AG04450 (cell line): Measurements from ENCODE around the gene CHADL. TPM values are rescaled to one million over a fixed set of nuclear protein-coding genes. Genes with fewer than 3 reads are reported as not detected.
"Not testable (repeated sequence)": the region's sequence is repeated elsewhere in the genome, so short reads cannot be mapped to it uniquely, and the experiment has no call there.

ENCODE experiments used
- CTCF ChIA-PET: fragments of 300-600, 350-600 bp; formaldehyde crosslinking; extraction: SDS; loops from one replicate; lab custom pipeline; 2022; ENCODE audit warnings: antibody characterized with exemption, inconsistent platforms; lab: Charles Lee
- POLR2A ChIA-PET: fragments of 350-600 bp; formaldehyde crosslinking; extraction: SDS; loops from one replicate; lab custom pipeline; 2021; ENCODE audit warnings: antibody characterized with exemption, inconsistent platforms; lab: Yijun Ruan, JAX
- DNase-seq: peaks from one replicate; pipeline ENCODE4 v3.0.0-alpha.2; 2011; ENCODE audit warnings: low read depth, low spot score
- H3K27ac ChIP-seq: one replicate; pipeline ENCODE4 v1.5.1; 2012; ENCODE audit warnings: low read depth, low read length, control low read depth
- H3K27me3 ChIP-seq: one replicate; pipeline ENCODE4 v1.6.0; 2012; ENCODE audit warnings: low read length; ENCODE audit not compliant: control insufficient read depth, insufficient read depth
- H3K4me3 ChIP-seq: 2 replicates; pipeline ENCODE4 v1.5.1; 2011; ENCODE audit warnings: mild to moderate bottlenecking, low read depth, low read length, control low read depth
- H3K9me3 ChIP-seq: 2 replicates; pipeline ENCODE4 v1.5.1; 2012; ENCODE audit warnings: low read length; ENCODE audit not compliant: control insufficient read depth, insufficient read depth
- polyA plus RNA-seq: library from polyadenylated mRNA; depleted of rRNA; stranded (reverse); fragments of >200 nt; gene quantifications from 2 replicates; pipeline ENCODE4 v1.2.3, GENCODE V29; 2011
- TF ChIP-seq, protein P1 (sequence below): IDR thresholded peaks from 2 replicates; pipeline ENCODE4 v1.5.1; 2011; ENCODE audit warnings: low read depth, low read length, control low read depth, inconsistent platforms

Gene CHADL
- polyA plus RNA-seq, 1 experiment: 0.24 TPM

DNA sequence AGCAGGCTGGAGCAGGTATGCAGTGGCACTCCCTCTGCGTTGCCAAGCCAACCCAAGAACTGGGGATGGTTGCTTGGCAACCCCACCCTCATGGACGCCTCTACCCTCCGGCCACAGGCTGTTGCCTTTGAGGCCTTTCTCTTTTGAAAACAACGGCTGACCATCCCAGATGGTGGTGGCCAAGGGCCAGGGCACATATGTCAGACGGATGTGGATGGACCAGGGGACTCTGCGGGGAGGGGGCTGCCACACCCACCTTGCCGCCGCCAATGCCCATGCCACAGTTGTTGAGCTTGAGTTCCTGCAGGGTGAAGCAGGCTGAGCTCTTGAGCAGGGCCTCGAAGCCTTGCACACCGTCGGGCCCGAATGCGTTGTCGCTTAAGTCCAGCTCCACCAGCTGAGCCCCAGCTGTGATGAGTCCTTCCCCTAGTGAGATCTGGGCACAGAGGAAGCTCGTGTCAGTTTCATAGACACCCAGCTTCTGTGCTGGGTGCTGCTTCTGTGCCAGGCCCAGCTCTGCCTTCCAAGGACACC is 23.7 kb upstream of the CHADL start:
- TF ChIP-seq, protein P1, sequence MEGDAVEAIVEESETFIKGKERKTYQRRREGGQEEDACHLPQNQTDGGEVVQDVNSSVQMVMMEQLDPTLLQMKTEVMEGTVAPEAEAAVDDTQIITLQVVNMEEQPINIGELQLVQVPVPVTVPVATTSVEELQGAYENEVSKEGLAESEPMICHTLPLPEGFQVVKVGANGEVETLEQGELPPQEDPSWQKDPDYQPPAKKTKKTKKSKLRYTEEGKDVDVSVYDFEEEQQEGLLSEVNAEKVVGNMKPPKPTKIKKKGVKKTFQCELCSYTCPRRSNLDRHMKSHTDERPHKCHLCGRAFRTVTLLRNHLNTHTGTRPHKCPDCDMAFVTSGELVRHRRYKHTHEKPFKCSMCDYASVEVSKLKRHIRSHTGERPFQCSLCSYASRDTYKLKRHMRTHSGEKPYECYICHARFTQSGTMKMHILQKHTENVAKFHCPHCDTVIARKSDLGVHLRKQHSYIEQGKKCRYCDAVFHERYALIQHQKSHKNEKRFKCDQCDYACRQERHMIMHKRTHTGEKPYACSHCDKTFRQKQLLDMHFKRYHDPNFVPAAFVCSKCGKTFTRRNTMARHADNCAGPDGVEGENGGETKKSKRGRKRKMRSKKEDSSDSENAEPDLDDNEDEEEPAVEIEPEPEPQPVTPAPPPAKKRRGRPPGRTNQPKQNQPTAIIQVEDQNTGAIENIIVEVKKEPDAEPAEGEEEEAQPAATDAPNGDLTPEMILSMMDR: no peak
- no peaks in the 10 kb centered on the region; the same call in 1 of the 2 replicates for H3K9me3 ChIP-seq
- ChIA-PET CTCF (interaction anchor here (0.5 kb wide), 1 partner anchor 56 kb away, joined by 3 read pairs; no protein-coding TSS in a partner anchor), POLR2A (no interaction called here)
- no peak overlapping the region for H3K4me3 ChIP-seq
- H3K27ac ChIP-seq: no peak overlapping the region
- no peaks in the 10 kb centered on the region for H3K27me3 ChIP-seq
- no peak for DNase-seq

DNA sequence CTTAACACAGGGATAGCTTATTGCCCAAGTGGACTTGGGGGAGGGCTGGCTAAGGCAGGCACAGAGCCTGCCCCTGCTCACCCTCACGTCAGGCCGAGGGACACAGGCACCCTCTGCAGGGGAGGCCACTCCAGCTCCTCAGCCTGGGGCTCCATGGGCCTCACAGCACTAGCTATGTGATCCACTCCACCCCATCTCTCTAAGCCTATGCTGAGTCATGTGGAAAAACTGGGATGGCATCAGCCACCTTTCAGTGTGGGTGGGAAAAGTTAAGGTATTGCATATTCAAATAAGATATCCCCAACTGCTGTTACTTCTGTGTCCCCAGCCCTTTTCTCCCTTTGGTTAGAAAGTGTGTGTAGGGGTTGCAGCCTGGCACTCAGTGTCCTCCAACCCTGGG is 23.0 kb upstream of the CHADL start:
- no peak overlapping the region for H3K27ac ChIP-seq
- no peaks in the 10 kb centered on the region; the same call in 1 of the 2 replicates for H3K9me3 ChIP-seq
- ChIA-PET CTCF (interaction anchor here (1.2 kb wide), 1 partner anchor 342 kb away, joined by 3 read pairs; no protein-coding TSS in a partner anchor), POLR2A (no interaction called here)
- no peak overlapping the region for H3K4me3 ChIP-seq
- DNase-seq: no peak
- TF ChIP-seq, protein P1: no peak
- no peaks in the 10 kb centered on the region for H3K27me3 ChIP-seq

DNA sequence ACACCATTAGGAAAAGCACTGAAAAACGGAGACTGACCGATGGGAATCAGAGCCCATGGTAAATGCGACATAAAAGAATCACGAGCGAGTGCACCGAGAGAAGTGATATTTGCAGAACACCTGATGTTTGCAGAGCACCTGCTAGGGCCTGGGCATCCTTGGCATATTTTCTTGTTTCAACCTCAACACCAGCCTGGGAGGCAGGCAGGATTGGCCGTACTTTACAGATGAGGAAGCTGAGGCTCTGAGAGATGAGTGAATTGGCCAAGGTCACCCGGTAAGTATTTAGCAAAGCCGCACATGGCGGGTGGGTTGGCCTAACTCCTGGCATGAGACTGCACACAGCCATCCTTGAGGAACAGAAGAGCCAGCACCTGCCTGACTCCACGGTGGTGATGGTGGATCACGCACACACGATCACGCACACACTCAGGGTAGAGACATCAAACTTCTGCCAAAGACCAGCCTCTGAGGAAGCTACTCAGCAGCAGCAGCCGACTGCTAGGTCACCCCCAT is 21.6 kb upstream of the CHADL start:
- H3K9me3 ChIP-seq: no peaks in the 10 kb centered on the region; the same call in 1 of the 2 replicates
- no peak overlapping the region for H3K4me3 ChIP-seq
- H3K27ac ChIP-seq: no peak overlapping the region
- no peak for DNase-seq
- TF ChIP-seq, protein P1: no peak
- ChIA-PET CTCF (interaction anchor here (1.1 to 1.2 kb wide), 2 partner anchors 340 kb away, joined by 3 read pairs; no protein-coding TSS in a partner anchor), POLR2A (interaction anchor here (0.7 kb wide), 1 partner anchor 334 kb away, joined by 3 read pairs; no protein-coding TSS in a partner anchor)
- no peaks in the 10 kb centered on the region for H3K27me3 ChIP-seq

DNA sequence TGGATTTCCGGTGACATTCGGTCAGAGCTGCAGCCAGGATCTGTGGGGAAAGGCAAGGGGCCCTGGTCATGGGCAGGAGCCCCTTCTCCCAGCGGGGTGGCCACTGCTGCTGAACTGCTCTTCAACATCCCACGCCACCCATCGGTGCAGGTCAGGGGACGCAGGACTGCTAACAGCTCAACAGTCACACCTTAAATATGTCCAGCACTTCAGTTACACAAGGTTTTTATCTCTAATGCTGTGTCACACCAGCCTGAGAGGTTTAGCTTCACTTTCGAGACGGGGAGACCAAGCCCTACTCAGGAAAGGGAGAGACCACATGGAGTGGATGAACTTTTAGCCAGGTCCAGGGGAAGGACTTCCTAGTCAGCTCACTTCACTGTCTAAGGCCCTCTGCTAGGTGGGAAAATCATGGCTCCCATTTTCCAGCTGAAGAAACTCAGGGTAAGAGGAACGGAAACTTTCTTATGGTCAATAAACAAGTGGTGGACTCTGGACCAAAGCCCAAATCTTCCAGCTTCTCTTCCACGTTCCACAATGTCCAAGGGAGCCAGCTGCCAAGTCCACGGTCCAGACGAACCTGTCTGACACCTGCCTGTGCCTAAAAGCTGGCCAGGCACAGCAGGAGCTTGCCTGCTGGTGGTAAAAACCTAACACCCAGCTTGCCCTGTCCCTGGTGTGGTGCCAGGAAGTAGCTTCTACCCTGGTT is 21.0 kb upstream of the CHADL start:
- POLR2A ChIA-PET: interaction anchor here (0.7 kb wide), 1 partner anchor 333 kb away, joined by 3 read pairs; no protein-coding TSS in a partner anchor
- H3K9me3 ChIP-seq: no peaks in the 10 kb centered on the region; the same call in 1 of the 2 replicates
- H3K27ac ChIP-seq: no peak overlapping the region
- no peak for DNase-seq
- no peaks in the 10 kb centered on the region for H3K27me3 ChIP-seq
- CTCF ChIA-PET: interaction anchor here (1.1 kb wide), 1 partner anchor 339 kb away, joined by 3 read pairs; no protein-coding TSS in a partner anchor
- TF ChIP-seq, protein P1: no peak
- H3K4me3 ChIP-seq: no peak overlapping the region

DNA sequence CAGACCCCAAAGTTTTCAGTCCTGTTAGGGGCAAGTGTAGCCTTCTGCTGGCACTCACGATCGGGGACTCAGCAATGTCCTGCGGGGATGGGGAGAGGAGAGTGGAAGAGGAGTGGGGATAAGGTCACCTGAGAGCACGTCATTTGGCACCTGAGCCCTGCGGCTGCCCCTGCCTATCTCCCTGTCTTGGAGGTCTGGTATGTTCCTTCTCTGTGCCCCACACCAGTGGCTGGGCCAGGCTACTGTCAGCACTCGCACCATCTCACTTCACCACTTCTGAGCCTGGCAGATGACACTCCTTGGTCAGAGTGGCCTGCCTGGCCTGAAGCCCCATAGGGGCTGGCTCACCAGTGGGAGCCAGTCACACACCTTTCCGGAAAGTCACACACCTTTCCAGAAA is 20.1 kb upstream of the CHADL start:
- no peak overlapping the region for H3K27ac ChIP-seq
- CTCF ChIA-PET: no interaction called here
- no peaks in the 10 kb centered on the region for H3K27me3 ChIP-seq
- DNase-seq: no peak
- no peak overlapping the region for H3K4me3 ChIP-seq
- TF ChIP-seq, protein P1: no peak
- POLR2A ChIA-PET: no interaction called here
- H3K9me3 ChIP-seq: no peaks in the 10 kb centered on the region; the same call in 1 of the 2 replicates

DNA sequence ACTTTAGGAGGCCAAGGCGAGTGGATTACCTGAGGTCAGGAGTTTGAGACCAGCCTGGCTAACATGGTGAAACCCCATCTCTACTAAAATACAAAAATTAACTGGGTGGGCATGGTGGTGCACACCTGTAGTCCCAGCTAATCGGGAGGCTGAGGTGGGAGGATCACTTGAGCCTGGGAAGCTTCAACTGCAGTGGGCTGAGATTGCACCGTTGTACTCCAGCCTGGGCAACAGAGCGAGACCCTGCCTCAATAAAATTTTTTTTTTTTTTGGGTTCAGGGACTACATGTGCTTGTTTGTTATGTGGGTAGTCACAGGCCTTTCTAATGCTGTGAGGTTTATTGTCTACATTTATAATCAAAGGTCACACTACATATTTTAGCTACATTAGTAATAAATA is 19.0 kb upstream of the CHADL start:
- CTCF ChIA-PET: interaction anchor here (1.0 kb wide), 1 partner anchor 337 kb away, joined by 3 read pairs; no protein-coding TSS in a partner anchor
- POLR2A ChIA-PET, H3K27ac ChIP-seq, H3K27me3 ChIP-seq, H3K9me3 ChIP-seq, H3K4me3 ChIP-seq, DNase-seq: not testable (repeated sequence)
